Peyer's patch (tissue), 4 donors: ENCODE results near the gene LMF1. TPM values are rescaled to one million over a fixed set of nuclear protein-coding genes. Genes with fewer than 3 reads are reported as not detected.

Experiments
- DNase-seq, 3 donors: peaks; one replicate each; pipeline ENCODE4 v3.0.0-alpha.2; 2017 to 2019
- H3K27ac ChIP-seq, 4 donors: fragments of 200-600 bp; sonication (generic); one replicate each; pipeline ENCODE4 v1.5.1; 2016 to 2019
- H3K27me3 ChIP-seq, 2 donors: fragments of 200-600 bp; sonication (generic); one replicate each; pipeline ENCODE4 v1.5.1; 2019
- H3K36me3 ChIP-seq, 3 donors: fragments of 200-600 bp; sonication (generic); one replicate each; pipeline ENCODE4 v1.5.1; 2016 to 2019
- H3K4me1 ChIP-seq, 4 donors: fragments of 200-600 bp; sonication (generic); one replicate each; pipeline ENCODE4 v1.5.1; 2016 to 2019
- H3K4me3 ChIP-seq, 4 donors: fragments of 200-600 bp; sonication (generic); 1 replicate in 3 of 4; 2 replicates in 1 of 4; pipeline ENCODE4 v1.5.1; 2016 to 2019; ENCODE audit warnings: mild to moderate bottlenecking in 1 of 4
- H3K9me3 ChIP-seq, 4 donors: fragments of 200-600 bp; sonication (generic); one replicate each; pipeline ENCODE4 v1.5.1; 2016 to 2019; ENCODE audit warnings: mild to moderate bottlenecking in 1 of 4
- POLR2A ChIP-seq, 2 donors: fragments of 450-650 bp; IDR thresholded peaks; one replicate each; pipeline ENCODE4 v1.5.1; 2017; ENCODE audit warnings: antibody characterized with exemption in 2 of 2, mild to moderate bottlenecking in 2 of 2, moderate library complexity in 2 of 2
- total RNA-seq, 4 donors: library from RNA; depleted of rRNA; stranded (reverse); fragments of >200 nt; gene quantifications; one replicate each; pipeline ENCODE4 v1.1.0, GENCODE V29; 2016
- TF ChIP-seq, protein P1 (sequence below), 6 experiments: fragments of 450-650 bp in 4 of 6; fragments of 200-600 bp in 2 of 6; sonication (generic) in 1 of 6; IDR thresholded peaks; one replicate each; pipeline ENCODE4 v1.5.1; 2017 to 2019; ENCODE audit warnings: antibody characterized with exemption in 6 of 6, mild to moderate bottlenecking in 3 of 6, moderate library complexity in 1 of 6

The LMF1 gene
- total RNA-seq, 4 donors from 2014 or later = 16.3 to 85.4 (median 54.6) TPM

DNA sequence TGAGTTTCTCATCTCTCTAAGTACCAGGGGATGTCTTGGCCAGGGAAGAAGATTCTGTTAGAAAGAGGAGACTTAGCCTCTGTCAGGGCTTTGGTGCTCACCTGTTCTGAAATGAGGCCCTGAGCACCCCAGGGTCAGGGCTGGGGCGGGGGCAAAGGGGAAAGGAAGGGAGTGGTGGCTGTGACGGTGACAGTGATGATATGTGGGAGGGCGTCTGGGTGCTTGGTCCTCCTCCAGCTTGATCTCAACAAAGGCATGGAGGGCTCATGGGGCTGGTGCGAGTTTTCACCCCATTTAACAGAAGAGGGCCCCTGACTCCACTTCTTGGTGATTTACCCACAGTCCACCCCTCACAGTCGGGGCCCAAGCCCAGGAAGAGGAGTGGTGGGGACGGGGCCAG, 25.9 kb upstream of the LMF1 start:
- Histone ChIP-seq H3K9me3 (peaks cover 0 to 5% (median 2%) of the 10 kb centered on the region in 4 donors), H3K4me1 (peaks cover 0 to 9% (median 3%) of the 10 kb centered on the region in 4 donors), H3K27me3 (no peaks in the 10 kb centered on the region), H3K27ac (no peak overlapping the region), H3K4me3 (no peak overlapping the region), H3K36me3 (no peaks in the 10 kb centered on the region)
- DNase-seq = no peak
- no peak for TF ChIP-seq POLR2A (IDR thresholded peaks at IDR 0.05)
- TF ChIP-seq, protein P1, sequence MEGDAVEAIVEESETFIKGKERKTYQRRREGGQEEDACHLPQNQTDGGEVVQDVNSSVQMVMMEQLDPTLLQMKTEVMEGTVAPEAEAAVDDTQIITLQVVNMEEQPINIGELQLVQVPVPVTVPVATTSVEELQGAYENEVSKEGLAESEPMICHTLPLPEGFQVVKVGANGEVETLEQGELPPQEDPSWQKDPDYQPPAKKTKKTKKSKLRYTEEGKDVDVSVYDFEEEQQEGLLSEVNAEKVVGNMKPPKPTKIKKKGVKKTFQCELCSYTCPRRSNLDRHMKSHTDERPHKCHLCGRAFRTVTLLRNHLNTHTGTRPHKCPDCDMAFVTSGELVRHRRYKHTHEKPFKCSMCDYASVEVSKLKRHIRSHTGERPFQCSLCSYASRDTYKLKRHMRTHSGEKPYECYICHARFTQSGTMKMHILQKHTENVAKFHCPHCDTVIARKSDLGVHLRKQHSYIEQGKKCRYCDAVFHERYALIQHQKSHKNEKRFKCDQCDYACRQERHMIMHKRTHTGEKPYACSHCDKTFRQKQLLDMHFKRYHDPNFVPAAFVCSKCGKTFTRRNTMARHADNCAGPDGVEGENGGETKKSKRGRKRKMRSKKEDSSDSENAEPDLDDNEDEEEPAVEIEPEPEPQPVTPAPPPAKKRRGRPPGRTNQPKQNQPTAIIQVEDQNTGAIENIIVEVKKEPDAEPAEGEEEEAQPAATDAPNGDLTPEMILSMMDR (IDR thresholded peaks at IDR 0.05) = no peak

DNA sequence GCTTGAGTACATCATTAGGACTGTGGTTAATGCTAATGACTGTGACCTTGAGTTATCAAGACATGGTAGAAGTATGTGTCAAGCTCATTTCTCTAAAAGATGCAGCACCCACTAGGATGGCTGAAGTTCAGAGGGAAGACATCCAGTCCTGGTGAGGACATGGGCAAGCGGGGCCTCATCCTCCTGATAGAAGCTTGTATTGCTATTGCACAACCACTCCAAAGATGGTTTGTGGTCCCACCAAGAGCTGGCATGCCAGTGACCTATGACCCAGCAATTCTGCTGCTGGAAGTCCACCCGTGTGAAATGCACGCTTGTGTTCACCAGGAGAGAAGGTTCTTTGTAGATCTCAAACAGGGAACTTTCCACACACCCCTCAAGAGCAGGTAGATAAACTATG, 25.0 kb upstream of the LMF1 start:
- H3K27me3 ChIP-seq = no peaks in the 10 kb centered on the region
- TF ChIP-seq, protein P1 (IDR thresholded peaks at IDR 0.05) = no peak
- no peak for TF ChIP-seq POLR2A (IDR thresholded peaks at IDR 0.05)

DNA sequence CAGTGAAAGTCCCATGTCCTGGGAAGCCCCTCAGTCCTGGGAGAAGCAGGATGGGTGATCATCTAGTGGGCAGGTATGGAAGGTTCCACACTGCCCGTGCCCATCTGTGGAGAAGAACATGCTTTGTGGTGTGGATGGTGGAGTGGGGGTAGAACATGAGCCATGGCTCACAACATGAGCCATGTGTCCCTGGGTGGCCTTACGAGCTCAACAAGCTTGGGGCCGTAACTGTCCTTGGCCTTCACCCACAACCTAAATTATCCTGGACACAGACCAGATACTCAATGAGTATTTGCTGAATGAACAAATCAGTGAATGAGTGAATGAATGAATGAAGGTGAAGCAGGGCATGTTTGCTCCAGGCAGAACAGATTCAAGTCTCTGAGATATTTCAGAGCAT, 24.3 kb upstream of the LMF1 start:
- peaks cover 0 to 9% (median 3%) of the 10 kb centered on the region in 4 donors for H3K4me1 ChIP-seq
- no peak for DNase-seq
- H3K36me3 ChIP-seq = no peaks in the 10 kb centered on the region
- no peak for TF ChIP-seq POLR2A (IDR thresholded peaks at IDR 0.05)
- TF ChIP-seq, protein P1 (IDR thresholded peaks at IDR 0.05) = no peak
- no peak overlapping the region for H3K27ac ChIP-seq
- no peak overlapping the region for H3K4me3 ChIP-seq
- H3K9me3 ChIP-seq = peaks cover 0 to 5% (median 2%) of the 10 kb centered on the region in 4 donors
- H3K27me3 ChIP-seq = no peaks in the 10 kb centered on the region

More for the DNA sequence above, 25.0 kb upstream of the LMF1 start:
- H3K4me1 ChIP-seq = peaks cover 0 to 9% (median 3%) of the 10 kb centered on the region in 4 donors
- no peaks in the 10 kb centered on the region for H3K36me3 ChIP-seq
- H3K4me3 ChIP-seq = no peak overlapping the region
- H3K9me3 ChIP-seq = peaks cover 0 to 5% (median 2%) of the 10 kb centered on the region in 4 donors
- H3K27ac ChIP-seq = no peak overlapping the region
- no peak for DNase-seq

DNA sequence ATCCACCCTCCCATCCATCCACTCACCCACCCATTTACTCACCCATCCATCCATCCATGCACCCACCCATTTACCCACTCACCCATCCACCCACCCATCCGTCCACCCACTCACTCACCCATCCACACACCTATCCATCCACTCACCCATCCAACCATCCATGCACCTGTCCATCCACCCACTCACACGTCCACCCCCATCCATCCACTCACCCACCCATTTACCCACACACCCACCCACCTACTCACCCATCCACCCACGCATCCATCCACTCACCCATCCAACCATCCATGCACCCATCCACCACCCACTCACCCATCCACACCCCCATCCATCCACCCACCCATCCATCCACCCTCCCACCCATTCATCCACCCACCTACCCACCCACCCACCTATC, 22.9 kb upstream of the LMF1 start:
- Histone ChIP-seq H3K36me3 (no peaks in the 10 kb centered on the region), H3K27me3 (no peaks in the 10 kb centered on the region), H3K9me3 (peaks cover 0 to 5% (median 2%) of the 10 kb centered on the region in 4 donors), H3K27ac (no peak overlapping the region), H3K4me3 (no peak overlapping the region), H3K4me1 (peaks cover 0 to 9% (median 3%) of the 10 kb centered on the region in 4 donors)
- TF ChIP-seq, protein P1 (IDR thresholded peaks at IDR 0.05) = no peak
- no peak for TF ChIP-seq POLR2A (IDR thresholded peaks at IDR 0.05)
- no peak for DNase-seq

DNA sequence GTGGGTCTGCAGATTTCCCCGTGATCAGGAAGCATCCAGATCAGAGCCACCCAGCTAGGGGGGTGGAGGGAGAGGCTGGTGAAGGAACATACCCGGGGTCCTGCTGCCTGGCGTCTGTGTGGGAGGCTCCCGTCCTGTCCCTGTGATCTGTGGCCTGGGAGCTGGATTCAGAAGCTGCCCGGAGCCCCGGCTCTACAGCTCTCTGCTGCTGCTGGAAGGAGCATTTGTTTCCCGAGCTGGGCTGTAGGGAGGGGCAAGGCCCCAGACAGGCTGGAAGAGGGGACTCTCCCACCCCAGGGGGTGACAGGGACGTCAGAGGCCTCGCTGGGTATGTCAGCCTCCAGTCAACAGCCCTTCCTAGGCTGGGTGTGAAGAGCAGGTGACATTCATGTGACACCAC, 21.0 kb upstream of the LMF1 start:
- Histone ChIP-seq H3K4me1 (no peaks in the 10 kb centered on the region), H3K36me3 (no peaks in the 10 kb centered on the region), H3K27ac (no peak overlapping the region), H3K27me3 (no peaks in the 10 kb centered on the region), H3K4me3 (no peak overlapping the region), H3K9me3 (peaks cover 0 to 5% (median 2%) of the 10 kb centered on the region in 4 donors)
- no peak for TF ChIP-seq POLR2A (IDR thresholded peaks at IDR 0.05)
- TF ChIP-seq, protein P1 (IDR thresholded peaks at IDR 0.05) = no peak
- no peak for DNase-seq

DNA sequence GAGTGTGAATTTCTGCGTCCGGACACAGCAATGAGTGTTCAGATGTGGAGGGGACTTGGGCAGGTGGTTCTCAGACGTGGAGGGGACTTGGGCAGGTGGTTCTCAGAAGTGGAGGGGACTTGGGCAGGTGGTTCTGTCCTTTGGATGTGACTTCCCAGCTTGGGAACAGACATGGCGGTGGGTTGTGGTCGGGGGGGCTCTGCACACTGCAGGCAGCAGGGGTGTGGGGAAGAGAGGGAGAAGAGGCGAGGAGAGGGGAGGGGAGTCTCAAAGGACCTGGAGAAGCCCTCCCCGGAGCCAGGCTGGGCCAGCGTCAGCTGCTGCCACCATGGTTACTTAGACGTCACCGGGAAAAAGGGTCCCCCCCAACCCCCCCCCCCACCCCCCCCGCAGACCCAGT, 20.6 kb upstream of the LMF1 start:
- peaks cover 0 to 5% (median 2%) of the 10 kb centered on the region in 4 donors for H3K9me3 ChIP-seq
- H3K27ac ChIP-seq = no peak overlapping the region
- no peak for DNase-seq
- TF ChIP-seq, protein P1 (IDR thresholded peaks at IDR 0.05) = no peak
- TF ChIP-seq POLR2A (IDR thresholded peaks at IDR 0.05) = no peak
- H3K4me1 ChIP-seq = no peaks in the 10 kb centered on the region
- H3K36me3 ChIP-seq = no peaks in the 10 kb centered on the region
- no peaks in the 10 kb centered on the region for H3K27me3 ChIP-seq
- H3K4me3 ChIP-seq = no peak overlapping the region
